GM12874 (cell line): ENCODE data around the gene ZNF124.

Source experiments
- CTCF ChIP-seq: IDR thresholded peaks from 2 replicates; pipeline ENCODE4 v1.5.1; 2011; ENCODE audit warnings: low read depth, mild to moderate bottlenecking, control low read depth, low read length, moderate library complexity; ENCODE audit not compliant: insufficient read depth

Gene ZNF124

GRCh38 chr1:247112479-247112781, 59.4 kb downstream of the ZNF124 start:
- TF ChIP-seq CTCF: no peak

GRCh38 chr1:247111700-247112478, 59.9 kb downstream of the ZNF124 start:
- TF ChIP-seq CTCF: no peak

GRCh38 chr1:247111259-247111699, 60.5 kb downstream of the ZNF124 start:
- no peak for TF ChIP-seq CTCF

GRCh38 chr1:247110627-247111258, 61.1 kb downstream of the ZNF124 start:
- TF ChIP-seq CTCF: no peak

- TF ChIP-seq CTCF: no peak
Observed at GRCh38 chr1:247107694-247108093, 64.1 kb downstream of the ZNF124 start.

GRCh38 chr1:247105966-247106365, 65.9 kb downstream of the ZNF124 start:
- TF ChIP-seq CTCF: no peak
